NCI-H187 treated with DMSO at 0.1 percent for 48 hours (cell line): Measurements from ENCODE around the gene PTPRN2.

Experiments
- DNase-seq: peaks from one replicate; lab custom pipeline; 2025; lab: John Stamatoyannopoulos, UW

Gene PTPRN2

GRCh38 chr7:158011941-158012340, 575.7 kb downstream of the PTPRN2 start:
- DNase-seq = no peak

GRCh38 chr7:158010961-158011693, 576.5 kb downstream of the PTPRN2 start:
- DNase-seq = no peak

- no peak for DNase-seq
Measured at GRCh38 chr7:158009886-158010285, 577.7 kb downstream of the PTPRN2 start.

DNA sequence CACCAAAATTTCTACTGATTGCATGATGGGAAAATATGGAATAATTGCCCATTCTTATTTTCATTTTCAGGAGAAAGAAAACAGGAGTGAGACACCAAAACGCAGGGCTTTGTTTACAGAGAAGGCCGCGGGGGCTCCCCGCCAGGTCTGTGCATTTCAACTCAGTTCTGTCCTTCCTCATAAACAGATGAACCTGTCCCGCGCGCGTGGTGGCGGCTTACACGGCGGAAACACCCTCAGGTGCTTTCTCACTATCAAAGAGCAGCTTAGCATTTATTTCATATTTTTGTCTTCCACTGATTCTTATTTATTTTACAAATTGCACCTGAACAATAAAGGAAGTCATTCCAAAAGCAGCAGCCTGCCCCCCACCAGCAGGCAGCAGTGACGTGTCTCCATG, 579.4 kb downstream of the PTPRN2 start:
- DNase-seq = no peak

- no peak for DNase-seq
Measured at GRCh38 chr7:158007697-158008257, 579.8 kb downstream of the PTPRN2 start.

DNA sequence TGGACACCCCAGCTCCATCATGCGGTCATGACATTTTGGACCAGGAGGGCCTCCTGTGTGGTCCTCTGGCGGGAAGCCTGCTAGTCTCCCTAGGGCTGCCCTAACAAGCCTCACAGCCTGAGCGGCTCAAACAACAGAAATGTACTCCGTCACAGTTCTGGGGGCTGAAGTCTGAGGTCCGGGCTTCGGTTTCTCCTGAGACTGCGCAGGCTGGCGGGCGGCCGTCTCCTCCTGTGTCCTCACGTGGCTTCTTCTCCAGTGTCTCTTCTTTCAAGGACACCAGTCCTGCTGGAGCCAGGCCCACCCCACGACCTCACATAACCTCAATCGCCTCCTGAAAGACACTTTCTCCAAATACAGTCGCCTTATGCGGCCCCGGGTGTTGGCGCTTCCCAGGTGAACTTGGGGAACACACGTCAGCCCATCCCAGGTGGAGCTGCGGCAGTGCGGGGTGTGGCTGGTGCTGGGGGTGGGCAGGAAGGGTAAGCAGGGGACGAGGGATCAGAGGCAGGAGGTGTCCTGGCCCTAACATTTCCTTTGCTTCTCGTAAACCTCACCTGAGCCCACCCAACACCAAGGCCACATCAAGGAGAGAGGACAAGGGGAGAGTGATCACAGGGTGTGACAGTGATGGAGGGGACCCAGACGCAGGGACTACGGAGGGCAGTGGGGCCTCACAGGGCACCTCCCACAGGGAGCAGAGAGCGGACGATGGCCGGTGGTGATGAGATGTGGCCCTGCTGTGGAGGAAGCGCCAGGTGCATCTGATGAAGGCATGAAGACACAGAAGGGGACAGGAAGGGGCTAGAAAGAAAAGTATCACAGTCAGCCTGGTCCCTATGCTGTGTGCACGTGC, 580.6 kb downstream of the PTPRN2 start:
- DNase-seq = no peak

GRCh38 chr7:158005531-158005930, 582.1 kb downstream of the PTPRN2 start:
- no peak for DNase-seq

- DNase-seq = no peak
Measured at GRCh38 chr7:158004123-158004490, 583.5 kb downstream of the PTPRN2 start.

- DNase-seq = no peak
Measured at GRCh38 chr7:158003441-158004122, 584.0 kb downstream of the PTPRN2 start.

- DNase-seq = no peak
Measured at GRCh38 chr7:158002486-158003080, 585.0 kb downstream of the PTPRN2 start.

- DNase-seq = no peak
Measured at GRCh38 chr7:158001621-158002320, 585.9 kb downstream of the PTPRN2 start.

DNA sequence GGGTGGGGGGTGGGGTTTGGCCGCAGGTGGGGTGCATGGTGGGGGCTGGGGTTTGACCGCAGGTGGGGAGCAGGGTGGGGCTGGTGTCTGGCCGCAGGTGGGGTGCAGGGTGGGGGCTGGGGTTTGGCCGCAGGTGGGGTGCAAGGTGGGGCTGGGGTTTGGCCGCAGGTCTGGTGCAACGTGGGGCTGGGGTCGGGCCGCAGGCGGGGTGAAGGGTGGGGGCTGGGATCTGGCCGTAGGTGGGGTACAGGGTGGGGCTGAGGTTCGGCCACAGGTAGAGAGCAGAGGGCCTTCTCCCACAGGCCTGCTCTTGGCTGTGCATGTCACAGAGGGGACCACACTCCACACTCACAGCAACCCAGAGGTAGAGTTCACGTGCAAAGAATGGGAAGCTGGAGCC, 586.6 kb downstream of the PTPRN2 start:
- no peak for DNase-seq

DNA sequence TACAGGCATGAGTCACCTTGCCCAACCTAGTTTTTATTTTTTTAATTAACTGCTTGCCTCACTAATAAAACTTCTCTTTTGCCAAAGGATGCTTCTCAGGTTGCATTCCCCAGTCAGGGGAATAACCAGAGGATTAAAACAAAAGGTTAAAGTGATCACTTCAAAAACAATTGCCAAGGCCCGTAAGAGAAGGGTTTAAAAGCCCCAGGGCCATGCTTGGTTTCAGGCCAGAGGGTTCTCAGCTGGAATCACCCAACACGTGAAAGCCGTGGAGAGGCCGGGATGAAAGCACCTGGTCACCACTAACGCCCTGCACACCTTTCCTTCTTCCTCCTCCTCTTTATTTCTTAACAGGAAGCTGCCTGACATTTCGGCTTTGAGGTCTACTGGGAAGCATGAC, 587.5 kb downstream of the PTPRN2 start:
- DNase-seq = peak; percentile 83

GRCh38 chr7:157998884-157999552, 588.6 kb downstream of the PTPRN2 start:
- no peak for DNase-seq

- DNase-seq = no peak
Measured at GRCh38 chr7:157997471-157997870, 590.2 kb downstream of the PTPRN2 start.

DNA sequence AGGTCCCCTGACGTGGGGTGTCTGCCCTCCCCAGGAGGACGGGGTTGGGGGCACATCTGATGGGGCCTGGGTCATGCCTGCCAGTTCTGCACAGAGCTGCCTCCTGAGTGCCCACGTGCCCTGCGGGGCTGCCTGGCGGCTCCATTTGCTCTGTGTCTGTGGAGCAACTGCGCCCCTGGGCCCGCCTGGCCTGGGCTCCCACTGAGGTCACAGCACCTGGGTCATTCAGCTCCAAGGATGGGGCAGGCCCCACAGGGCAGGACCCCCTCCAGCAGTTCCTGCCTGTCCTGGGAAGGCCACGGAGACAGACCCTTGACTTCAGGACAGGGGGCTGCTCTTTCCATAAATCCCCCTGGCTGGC, 590.6 kb downstream of the PTPRN2 start:
- no peak for DNase-seq

DNA sequence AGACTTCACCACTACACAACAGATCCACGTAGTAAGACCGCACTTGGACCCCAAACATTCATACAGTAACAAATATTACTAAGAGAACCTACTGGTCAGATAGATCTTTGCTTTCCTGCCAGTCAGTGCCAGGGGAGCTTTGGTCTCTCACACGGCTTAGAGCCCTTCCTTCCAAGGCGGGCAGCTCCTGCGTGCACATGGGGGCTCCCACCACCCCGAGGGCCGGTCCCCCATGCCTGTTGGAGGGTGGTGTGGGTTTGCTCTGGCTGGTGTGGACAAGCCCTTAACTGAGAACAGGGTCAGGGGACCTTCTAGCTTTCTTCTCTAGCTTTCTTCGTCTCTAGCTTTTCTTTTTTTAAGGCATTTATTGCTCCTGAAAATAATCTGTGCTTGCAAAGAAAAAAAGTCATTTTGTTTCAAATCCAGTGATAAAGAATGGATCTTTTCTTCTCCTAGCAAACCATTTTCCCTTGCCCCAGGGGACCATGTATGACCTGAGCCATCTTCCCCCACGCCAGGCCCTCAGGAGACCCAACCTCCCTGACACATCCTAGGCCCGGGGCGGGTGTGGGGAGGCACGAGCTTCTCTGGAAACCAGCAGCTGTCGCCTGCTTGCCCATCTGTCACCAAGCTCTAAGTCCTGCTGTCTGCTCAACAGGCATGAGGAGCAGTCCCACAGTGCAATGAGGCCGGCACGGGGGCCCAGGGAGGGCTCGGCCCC, 591.1 kb downstream of the PTPRN2 start:
- DNase-seq = no peak

DNA sequence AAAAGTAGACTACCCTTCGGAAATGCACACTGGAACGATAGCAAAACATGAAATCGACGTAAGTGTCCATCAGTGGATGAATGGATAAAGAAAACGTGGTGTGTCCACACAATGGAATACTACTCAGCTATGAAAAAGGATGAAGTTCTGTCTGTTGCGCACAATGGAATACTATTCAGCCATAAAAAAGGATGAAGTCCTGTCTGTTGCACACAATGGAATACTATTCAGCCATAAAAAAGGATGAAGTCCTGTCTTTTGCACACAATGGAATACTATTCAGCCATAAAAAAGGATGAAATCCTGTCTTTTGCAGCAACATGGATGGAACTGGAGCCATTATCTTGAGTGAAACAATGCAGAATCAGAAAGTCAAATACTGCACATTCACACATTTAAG, 591.8 kb downstream of the PTPRN2 start:
- DNase-seq = no peak

DNA sequence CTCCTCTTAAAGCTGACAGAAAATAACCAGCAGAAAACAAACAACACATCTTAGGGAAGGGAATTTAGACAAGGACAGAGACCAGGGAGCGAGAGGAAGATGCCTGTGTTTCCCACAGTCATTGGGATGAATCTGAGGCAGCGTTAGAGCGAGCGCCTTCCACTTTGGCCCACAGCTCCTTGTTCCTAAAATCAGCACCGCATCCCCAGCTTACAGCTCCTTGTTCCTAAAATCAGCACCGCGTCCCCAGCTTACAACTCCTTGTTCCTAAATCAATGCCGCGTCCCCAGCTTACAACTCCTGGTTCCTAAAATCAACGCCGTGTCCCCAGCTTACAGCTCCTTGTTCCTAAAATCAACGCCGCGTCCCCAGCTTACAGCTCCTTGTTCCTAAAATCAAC, 593.3 kb downstream of the PTPRN2 start:
- no peak for DNase-seq

- no peak for DNase-seq
Measured at GRCh38 chr7:157993406-157994105, 594.1 kb downstream of the PTPRN2 start.
